Smooth muscle cell (in vitro differentiated cells): ENCODE results near the gene ERBB4. TPM values are rescaled to one million over a fixed set of nuclear protein-coding genes. Genes with fewer than 3 reads are reported as not detected.

ENCODE experiments used
- DNase-seq: peaks from one replicate; lab custom pipeline; 2025; ENCODE audit not compliant: unreplicated experiment; lab: John Stamatoyannopoulos, UW
- H2AFZ ChIP-seq: fragments of 200-600 bp; sonication (generic); 2 replicates; pipeline ENCODE4 v1.6.0; 2016; ENCODE audit warnings: antibody characterized with exemption, low read depth, mild to moderate bottlenecking
- H3F3A ChIP-seq: fragments of 200-600 bp; sonication (generic); 2 replicates; pipeline ENCODE4 v1.6.0; 2017; ENCODE audit warnings: antibody characterized with exemption, low read depth
- H3K27ac ChIP-seq: fragments of 200-600 bp; sonication (generic); 2 replicates; pipeline ENCODE4 v1.5.1; 2016; ENCODE audit warnings: low read depth, mild to moderate bottlenecking
- H3K27me3 ChIP-seq: fragments of 200-600 bp; sonication (generic); 2 replicates; pipeline ENCODE4 v1.6.1; 2016; ENCODE audit warnings: low read depth, mild to moderate bottlenecking
- H3K36me3 ChIP-seq: fragments of 200-600 bp; sonication (generic); 2 replicates; pipeline ENCODE4 v1.5.1; 2016; ENCODE audit warnings: low read depth
- H3K4me1 ChIP-seq: fragments of 200-600 bp; sonication (generic); 2 replicates; pipeline ENCODE4 v1.5.1; 2016; ENCODE audit warnings: low read depth
- H3K4me2 ChIP-seq: fragments of 200-600 bp; sonication (generic); 2 replicates; pipeline ENCODE4 v1.6.0; 2016; ENCODE audit warnings: mild to moderate bottlenecking
- H3K4me3 ChIP-seq: fragments of 200-600 bp; sonication (generic); 2 replicates; pipeline ENCODE4 v1.5.1; 2016; ENCODE audit warnings: mild to moderate bottlenecking
- H3K79me2 ChIP-seq: fragments of 200-600 bp; sonication (generic); 2 replicates; pipeline ENCODE4 v1.6.0; 2016; ENCODE audit warnings: low read depth, mild to moderate bottlenecking
- H3K9ac ChIP-seq: fragments of 200-600 bp; sonication (generic); 2 replicates; pipeline ENCODE4 v1.6.0; 2016; ENCODE audit warnings: low read depth
- H3K9me3 ChIP-seq: fragments of 200-600 bp; sonication (generic); replicated peaks from 2 replicates; pipeline ENCODE4 v1.5.1; 2016; ENCODE audit warnings: low read depth
- H4K20me1 ChIP-seq: fragments of 200-600 bp; sonication (generic); 2 replicates; pipeline ENCODE4 v1.6.0; 2016; ENCODE audit warnings: low read depth
- WGBS: methylation state at CpG from one replicate; pipeline ENCODE4 v1.1.7; 2016; ENCODE audit warnings: low lambda C conversion rate; 5-methylcytosine and 5-hydroxymethylcytosine counted together
- polyA plus RNA-seq: library from polyadenylated mRNA; unstranded; fragments of >200 nt; fragmentation: Nextera tagmentation; extraction: Ambion mirVana; gene quantifications from 2 replicates; pipeline ENCODE4 v1.2.1, GENCODE V29; 2016
- total RNA-seq: library from RNA; depleted of rRNA; stranded (reverse); fragments of >200 nt; gene quantifications from 2 replicates; pipeline ENCODE4 v1.2.3, GENCODE V29; 2014
- TF ChIP-seq, protein P1 (sequence below): fragments of 200-600 bp; sonication (generic); IDR thresholded peaks from 2 replicates; pipeline ENCODE4 v1.5.1; 2017; ENCODE audit warnings: borderline replicate concordance, mild to moderate bottlenecking, antibody characterized with exemption; ENCODE audit not compliant: insufficient read depth, poor library complexity, severe bottlenecking

The ERBB4 gene
- total and polyA plus RNA-seq, 2 experiments from 2014 or later: 0.67 TPM; not detected in 1

DNA sequence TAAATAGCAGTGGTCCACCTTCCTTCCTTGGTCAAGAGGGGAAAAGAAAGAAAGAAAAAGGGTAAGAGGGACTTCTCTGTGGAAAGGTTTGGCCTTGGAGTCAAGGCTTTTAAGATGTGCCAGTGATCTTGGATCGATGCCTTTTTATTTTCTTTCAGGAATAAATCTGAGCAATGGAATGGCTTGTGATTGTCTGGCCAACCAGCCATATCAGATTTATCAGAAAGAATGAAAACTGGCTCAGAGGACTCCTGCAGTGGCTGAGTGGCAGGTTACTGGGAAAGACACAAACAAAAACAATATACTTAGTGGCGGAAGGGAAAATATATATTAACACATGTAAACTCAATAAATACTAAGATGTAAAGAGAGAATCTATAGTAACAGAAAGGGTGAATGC lies 4.3 kb downstream of the ERBB4 start:
- Histone ChIP-seq H4K20me1 (no peaks in the 10 kb centered on the region), H3K4me1 (peaks cover 25% of the 10 kb centered on the region), H3K9ac (no peak overlapping the region), H3K4me2 (no peak overlapping the region), H3K79me2 (no peaks in the 10 kb centered on the region), H3K27ac (no peak overlapping the region), H3K27me3 (peaks cover 61% of the 10 kb centered on the region), H3K4me3 (no peak overlapping the region), H2AFZ (no peak overlapping the region), H3K9me3 (no peaks in the 10 kb centered on the region), H3K36me3 (no peaks in the 10 kb centered on the region), H3F3A (peaks cover under 1% of the 10 kb centered on the region)
- 96% methylated on average over 2 of the region's 2 CpGs for WGBS
- DNase-seq: no peak
- TF ChIP-seq, protein P1, sequence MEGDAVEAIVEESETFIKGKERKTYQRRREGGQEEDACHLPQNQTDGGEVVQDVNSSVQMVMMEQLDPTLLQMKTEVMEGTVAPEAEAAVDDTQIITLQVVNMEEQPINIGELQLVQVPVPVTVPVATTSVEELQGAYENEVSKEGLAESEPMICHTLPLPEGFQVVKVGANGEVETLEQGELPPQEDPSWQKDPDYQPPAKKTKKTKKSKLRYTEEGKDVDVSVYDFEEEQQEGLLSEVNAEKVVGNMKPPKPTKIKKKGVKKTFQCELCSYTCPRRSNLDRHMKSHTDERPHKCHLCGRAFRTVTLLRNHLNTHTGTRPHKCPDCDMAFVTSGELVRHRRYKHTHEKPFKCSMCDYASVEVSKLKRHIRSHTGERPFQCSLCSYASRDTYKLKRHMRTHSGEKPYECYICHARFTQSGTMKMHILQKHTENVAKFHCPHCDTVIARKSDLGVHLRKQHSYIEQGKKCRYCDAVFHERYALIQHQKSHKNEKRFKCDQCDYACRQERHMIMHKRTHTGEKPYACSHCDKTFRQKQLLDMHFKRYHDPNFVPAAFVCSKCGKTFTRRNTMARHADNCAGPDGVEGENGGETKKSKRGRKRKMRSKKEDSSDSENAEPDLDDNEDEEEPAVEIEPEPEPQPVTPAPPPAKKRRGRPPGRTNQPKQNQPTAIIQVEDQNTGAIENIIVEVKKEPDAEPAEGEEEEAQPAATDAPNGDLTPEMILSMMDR: no peak

DNA sequence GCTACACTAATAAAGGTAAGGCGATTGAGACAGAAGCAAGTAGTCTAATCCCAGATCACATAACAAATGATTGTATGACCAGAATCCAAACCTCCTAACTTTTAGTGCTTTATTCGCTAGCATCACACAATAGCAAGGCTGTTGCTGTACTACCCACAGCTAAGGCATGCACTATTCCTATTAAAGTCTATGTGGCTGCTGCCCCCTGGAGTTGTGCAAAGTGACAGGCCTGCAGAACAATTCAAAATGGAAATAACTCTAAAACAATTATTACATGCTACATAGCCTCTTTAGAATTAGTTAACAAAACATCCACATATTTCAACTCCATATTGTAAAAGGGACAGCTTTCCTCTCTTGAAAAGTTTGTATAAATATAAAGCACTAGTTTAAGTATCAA lies 6.0 kb downstream of the ERBB4 start:
- Histone ChIP-seq H3K27ac (no peak overlapping the region), H3K4me1 (peaks cover 18% of the 10 kb centered on the region), H3K4me2 (no peak overlapping the region), H3K9ac (no peak overlapping the region), H3K4me3 (no peak overlapping the region), H3K79me2 (no peaks in the 10 kb centered on the region), H3K36me3 (no peaks in the 10 kb centered on the region), H3K27me3 (peaks cover 48% of the 10 kb centered on the region), H3F3A (no peaks in the 10 kb centered on the region), H3K9me3 (no peaks in the 10 kb centered on the region), H2AFZ (no peak overlapping the region), H4K20me1 (no peaks in the 10 kb centered on the region)
- TF ChIP-seq, protein P1: no peak
- DNase-seq: no peak
- 90% methylated on average over 2 of the region's 2 CpGs for WGBS

DNA sequence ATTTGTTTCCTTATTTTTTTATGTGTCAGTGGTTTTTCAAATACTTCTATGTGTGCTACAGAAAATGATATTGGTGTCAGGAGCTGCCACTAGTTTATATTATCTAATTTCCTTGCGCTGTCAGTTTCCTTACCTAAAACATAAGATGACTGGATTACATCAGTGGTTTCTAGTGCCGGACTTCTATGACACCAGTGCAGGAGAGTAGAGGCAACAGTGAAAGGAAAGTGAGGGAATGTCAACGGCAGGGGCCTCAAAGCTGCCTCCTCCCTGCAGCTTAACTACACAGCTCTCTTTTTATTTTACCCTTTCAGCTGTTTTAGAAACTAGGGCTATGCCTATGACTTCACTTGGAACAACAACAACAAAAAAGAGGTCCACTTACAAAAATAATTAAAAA lies 6.5 kb downstream of the ERBB4 start:
- peaks cover 43% of the 10 kb centered on the region for H3K27me3 ChIP-seq
- H3K9me3 ChIP-seq: no peaks in the 10 kb centered on the region
- 73% methylated on average over 3 of the region's 3 CpGs for WGBS
- no peak overlapping the region for H3K9ac ChIP-seq
- no peaks in the 10 kb centered on the region for H4K20me1 ChIP-seq
- no peak overlapping the region for H2AFZ ChIP-seq
- H3K4me2 ChIP-seq: no peak overlapping the region
- peaks cover 13% of the 10 kb centered on the region for H3K4me1 ChIP-seq
- no peak for DNase-seq
- no peaks in the 10 kb centered on the region for H3K36me3 ChIP-seq
- H3K4me3 ChIP-seq: no peak overlapping the region
- TF ChIP-seq, protein P1: no peak
- H3F3A ChIP-seq: no peaks in the 10 kb centered on the region
- no peak overlapping the region for H3K27ac ChIP-seq
- no peaks in the 10 kb centered on the region for H3K79me2 ChIP-seq

DNA sequence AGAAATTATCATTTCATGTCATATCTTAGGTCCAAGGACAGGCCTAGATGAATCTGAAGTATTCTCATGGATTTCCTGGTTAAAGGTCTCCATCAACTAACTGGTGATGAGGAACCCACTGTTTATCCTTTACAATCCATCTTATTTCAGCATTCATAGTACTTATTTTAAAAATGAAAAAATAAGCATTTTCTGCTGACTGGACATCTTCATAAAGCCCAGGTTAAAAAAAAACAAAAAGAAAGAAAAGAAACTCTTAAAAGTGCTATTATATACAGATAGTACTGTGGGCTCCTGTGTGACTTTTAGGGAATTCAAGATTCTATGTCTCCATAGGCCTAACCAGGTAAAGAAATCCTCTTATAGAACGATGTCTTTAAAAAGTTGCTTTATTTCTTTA lies 7.1 kb downstream of the ERBB4 start:
- Histone ChIP-seq H3K9me3 (no peaks in the 10 kb centered on the region), H3F3A (no peaks in the 10 kb centered on the region), H3K9ac (no peak overlapping the region), H3K79me2 (no peaks in the 10 kb centered on the region), H3K27me3 (peaks cover 38% of the 10 kb centered on the region), H4K20me1 (no peaks in the 10 kb centered on the region), H2AFZ (no peak overlapping the region), H3K36me3 (no peaks in the 10 kb centered on the region), H3K4me3 (no peak overlapping the region), H3K4me2 (no peak overlapping the region), H3K4me1 (peaks cover 8% of the 10 kb centered on the region), H3K27ac (no peak overlapping the region)
- TF ChIP-seq, protein P1: no peak
- DNase-seq: no peak
- 97% methylated on average over 1 of the region's 1 CpG for WGBS
